K562 (cell line): ENCODE measurements around the gene PXN. TPM values are rescaled to one million over a fixed set of nuclear protein-coding genes. Genes with fewer than 3 reads are reported as not detected.

Experiments
- ARID3A ChIP-seq: IDR thresholded peaks from 2 replicates; pipeline ENCODE4 v1.6.1; 2012; ENCODE audit warnings: low read depth, low read length, improper control_type of control experiment, borderline replicate concordance
- ARID3B ChIP-seq: fragments of 250-450 bp; sonication (Bioruptor Pico); IDR thresholded peaks from 2 replicates; pipeline ENCODE4 v1.4.0; 2020; ENCODE audit warnings: borderline replicate concordance
- EHMT2 ChIP-seq: fragments of 450-650 bp; IDR thresholded peaks from 2 replicates; pipeline ENCODE4 v1.6.1; 2018; ENCODE audit warnings: antibody characterized with exemption
- MTA3 ChIP-seq: fragments of 450-650 bp; formaldehyde crosslinking; IDR thresholded peaks from 2 replicates; pipeline ENCODE4 v1.6.1; 2017; ENCODE audit warnings: mild to moderate bottlenecking, borderline replicate concordance
- NR3C1 ChIP-seq: sonication (generic); formaldehyde crosslinking; IDR thresholded peaks from 2 replicates; pipeline ENCODE4 v1.8.1; 2022; ENCODE audit warnings: missing genetic modification reagents
- PTRF ChIP-seq: fragments of 450-650 bp; IDR thresholded peaks from 2 replicates; pipeline ENCODE4 v1.6.1; 2016; ENCODE audit warnings: mild to moderate bottlenecking, missing genetic modification characterization, missing compliant biosample characterization
- RAD51 ChIP-seq: fragments of 450-650 bp; IDR thresholded peaks from 2 replicates; pipeline ENCODE4 v1.7.1; 2016; ENCODE audit warnings: low read depth, mild to moderate bottlenecking, borderline replicate concordance
- RBM14 ChIP-seq: fragments of 200-400 bp; formaldehyde crosslinking; IDR thresholded peaks from 2 replicates; pipeline ENCODE4 v1.6.1; 2018; ENCODE audit warnings: low read depth, mild to moderate bottlenecking, low read length, moderate library complexity, borderline replicate concordance; ENCODE audit not compliant: insufficient read depth
- ZBED1 ChIP-seq: IDR thresholded peaks from 2 replicates; pipeline ENCODE4 v1.6.1; 2014
- ZFP36 ChIP-seq: fragments of 150-350 bp; IDR thresholded peaks from 2 replicates; pipeline ENCODE4 v1.6.1; 2018; ENCODE audit warnings: low read length, low read depth; ENCODE audit not compliant: partially characterized antibody
- ZNF121 ChIP-seq: sonication (generic); formaldehyde crosslinking; conservative IDR thresholded peaks from 2 replicates; pipeline ENCODE4 v1.8.0; 2022; ENCODE audit warnings: missing genetic modification reagents
- ZNF274 ChIP-seq: IDR thresholded peaks from 2 replicates; pipeline ENCODE4 v1.6.1; 2011; ENCODE audit warnings: low read depth, mild to moderate bottlenecking, low read length, moderate library complexity, borderline replicate concordance
- polyA plus RNA-seq, 8 experiments: library from polyadenylated mRNA; depleted of rRNA in 4 of 8; stranded (reverse) in 5 of 8; unstranded in 3 of 8; fragments of >200 nt; fragmentation: Nextera tagmentation in 2 of 8; fragmentation: Illumina TruSeq in 1 of 8; extraction: Ambion mirVana in 2 of 8; extraction: Trizol in 1 of 8; gene quantifications; 2 replicates each; pipeline versions ENCODE4 v1.2.1 to v1.2.3, GENCODE V29; 2011 to 2014; ENCODE audit warnings: inconsistent platforms in 1 of 8, missing spikeins in 1 of 8
- total RNA-seq, 7 experiments: library from RNA; depleted of rRNA in 6 of 7; stranded (reverse); fragments of >200 nt in 6 of 7; fragmentation: Illumina TruSeq in 2 of 7; extraction: Trizol in 2 of 7; gene quantifications; 2 replicates each; pipeline versions ENCODE4 v1.2.1 to v1.2.3, GENCODE V29; 2011 to 2021; ENCODE audit warnings: low replicate concordance in 1 of 7
- TF ChIP-seq, protein P1 (sequence below), 2 experiments: fragments of 250-450 bp in 1 of 2; fragments of 450-650 bp in 1 of 2; sonication (Bioruptor Pico) in 1 of 2; IDR thresholded peaks; 2 replicates each; pipeline versions ENCODE4 v1.6.1 to v1.8.0; 2016 to 2021; ENCODE audit warnings: mild to moderate bottlenecking in 2 of 2, moderate library complexity in 2 of 2, missing compliant biosample characterization in 1 of 2, missing genetic modification characterization in 1 of 2

PXN gene
- total and polyA plus RNA-seq, 9 of the 15 experiments (the other 6 are each of a cell fraction or from before 2014, with no cell fraction given) = 4.0 to 74.1 (median 18.6) TPM

- TF ChIP-seq EHMT2 (peak; percentile 52; the same call in 1 of the 2 replicates), ZNF274 (no peak), MTA3 (peak; percentile 87), ZNF121 (CRISPR knock-in tag) (no peak), ZFP36 (peak; percentile 29), NR3C1 (CRISPR knock-in tag) (no peak), ZBED1 (no peak), PTRF (tag) (no peak), ARID3B (CRISPR knock-in tag) (no peak), RAD51 (peak; percentile 53; the same call in 1 of the 2 replicates), RBM14 (no peak), ARID3A (0 out of 2 replicates have a peak, but pooled peaks have one; percentile 35)
- TF ChIP-seq, protein P1, sequence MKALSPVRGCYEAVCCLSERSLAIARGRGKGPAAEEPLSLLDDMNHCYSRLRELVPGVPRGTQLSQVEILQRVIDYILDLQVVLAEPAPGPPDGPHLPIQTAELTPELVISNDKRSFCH (CRISPR knock-in tag; IDR thresholded peaks at IDR 0.05) = no peak
- TF ChIP-seq, protein P1 (tag; IDR thresholded peaks at IDR 0.05) = peak; percentile 97
Observed at GRCh38 chr12:120242275-120242799, 23.2 kb downstream of the PXN start (continued).
